PC-9 (cell line): Measurements from ENCODE around the gene CTNNB1.

Source experiments
- EZH2 ChIP-seq: fragments of 200-600 bp; sonication (generic); IDR thresholded peaks from 2 replicates; pipeline ENCODE4 v1.8.0; 2017; ENCODE audit warnings: antibody characterized with exemption, low read depth
- TF ChIP-seq, protein P1 (sequence below): fragments of 200-600 bp; sonication (generic); conservative IDR thresholded peaks from 2 replicates; pipeline ENCODE4 v1.6.1; 2017; ENCODE audit warnings: mixed run types, antibody characterized with exemption, mild to moderate bottlenecking, moderate library complexity

DNA sequence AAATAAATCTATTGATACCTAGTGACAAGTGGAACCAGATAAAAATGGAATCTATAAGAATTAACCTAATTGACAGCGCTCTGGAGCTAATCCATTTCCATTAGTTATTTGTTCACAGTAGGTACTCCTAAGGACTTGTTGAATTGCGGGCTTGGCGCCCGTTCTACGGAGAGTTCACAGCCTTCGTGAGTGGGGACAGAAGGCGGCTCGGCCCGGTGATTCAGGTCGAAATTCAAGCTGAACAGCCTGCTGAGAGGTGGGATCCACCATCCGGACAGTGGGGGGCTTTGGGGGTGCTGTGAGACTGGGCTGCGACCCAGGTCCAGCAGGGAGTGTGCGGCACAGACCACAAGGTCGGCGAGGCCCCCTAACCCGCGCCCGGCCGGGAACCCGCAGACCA, 779 bp upstream of the CTNNB1 start:
- TF ChIP-seq, protein P1, sequence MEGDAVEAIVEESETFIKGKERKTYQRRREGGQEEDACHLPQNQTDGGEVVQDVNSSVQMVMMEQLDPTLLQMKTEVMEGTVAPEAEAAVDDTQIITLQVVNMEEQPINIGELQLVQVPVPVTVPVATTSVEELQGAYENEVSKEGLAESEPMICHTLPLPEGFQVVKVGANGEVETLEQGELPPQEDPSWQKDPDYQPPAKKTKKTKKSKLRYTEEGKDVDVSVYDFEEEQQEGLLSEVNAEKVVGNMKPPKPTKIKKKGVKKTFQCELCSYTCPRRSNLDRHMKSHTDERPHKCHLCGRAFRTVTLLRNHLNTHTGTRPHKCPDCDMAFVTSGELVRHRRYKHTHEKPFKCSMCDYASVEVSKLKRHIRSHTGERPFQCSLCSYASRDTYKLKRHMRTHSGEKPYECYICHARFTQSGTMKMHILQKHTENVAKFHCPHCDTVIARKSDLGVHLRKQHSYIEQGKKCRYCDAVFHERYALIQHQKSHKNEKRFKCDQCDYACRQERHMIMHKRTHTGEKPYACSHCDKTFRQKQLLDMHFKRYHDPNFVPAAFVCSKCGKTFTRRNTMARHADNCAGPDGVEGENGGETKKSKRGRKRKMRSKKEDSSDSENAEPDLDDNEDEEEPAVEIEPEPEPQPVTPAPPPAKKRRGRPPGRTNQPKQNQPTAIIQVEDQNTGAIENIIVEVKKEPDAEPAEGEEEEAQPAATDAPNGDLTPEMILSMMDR, result no peak
- no peak for TF ChIP-seq EZH2
